Measurements from ENCODE around the gene NCOA3. TPM values are rescaled to one million over a fixed set of nuclear protein-coding genes. Genes with fewer than 3 reads are reported as not detected.

NCOA3 gene
- total RNA-seq, 6 donors from 2014 or later: 27.9 to 54.7 (median 38.9) TPM

DNA sequence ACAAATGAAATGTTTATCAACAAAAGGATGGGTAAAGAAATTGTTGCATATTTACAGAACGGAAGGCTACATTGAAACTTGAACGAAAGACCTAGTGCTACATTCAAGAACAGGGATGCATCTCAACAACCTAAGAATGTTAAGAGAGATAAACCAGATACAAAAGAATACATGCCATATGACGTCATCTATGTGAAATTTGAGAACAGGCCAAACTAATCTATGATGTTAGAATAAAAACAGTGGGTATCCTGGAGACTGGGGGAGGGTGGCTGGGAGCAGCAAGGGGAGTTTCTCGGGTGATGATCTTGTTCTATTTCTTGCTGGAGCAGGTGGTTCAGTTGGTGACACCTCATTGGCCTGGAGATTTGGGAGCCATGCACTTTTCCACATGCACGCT lies 202.1 kb downstream of the NCOA3 start:
- Histone ChIP-seq H3K4me1 (no peaks in the 10 kb centered on the region), H3K9me3 (no peaks in the 10 kb centered on the region), H3K4me3 (no peak overlapping the region), H3K27ac (no peak overlapping the region), H3K27me3 (no peaks in the 10 kb centered on the region), H3K36me3 (no peaks in the 10 kb centered on the region)
- TF ChIP-seq EP300 (IDR thresholded peaks at IDR 0.05) (no peak), POLR2AphosphoS5 (IDR thresholded peaks at IDR 0.05) (no peak), POLR2A (IDR thresholded peaks at IDR 0.05) (no peak)
- TF ChIP-seq, protein P1, sequence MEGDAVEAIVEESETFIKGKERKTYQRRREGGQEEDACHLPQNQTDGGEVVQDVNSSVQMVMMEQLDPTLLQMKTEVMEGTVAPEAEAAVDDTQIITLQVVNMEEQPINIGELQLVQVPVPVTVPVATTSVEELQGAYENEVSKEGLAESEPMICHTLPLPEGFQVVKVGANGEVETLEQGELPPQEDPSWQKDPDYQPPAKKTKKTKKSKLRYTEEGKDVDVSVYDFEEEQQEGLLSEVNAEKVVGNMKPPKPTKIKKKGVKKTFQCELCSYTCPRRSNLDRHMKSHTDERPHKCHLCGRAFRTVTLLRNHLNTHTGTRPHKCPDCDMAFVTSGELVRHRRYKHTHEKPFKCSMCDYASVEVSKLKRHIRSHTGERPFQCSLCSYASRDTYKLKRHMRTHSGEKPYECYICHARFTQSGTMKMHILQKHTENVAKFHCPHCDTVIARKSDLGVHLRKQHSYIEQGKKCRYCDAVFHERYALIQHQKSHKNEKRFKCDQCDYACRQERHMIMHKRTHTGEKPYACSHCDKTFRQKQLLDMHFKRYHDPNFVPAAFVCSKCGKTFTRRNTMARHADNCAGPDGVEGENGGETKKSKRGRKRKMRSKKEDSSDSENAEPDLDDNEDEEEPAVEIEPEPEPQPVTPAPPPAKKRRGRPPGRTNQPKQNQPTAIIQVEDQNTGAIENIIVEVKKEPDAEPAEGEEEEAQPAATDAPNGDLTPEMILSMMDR (IDR thresholded peaks at IDR 0.05): no peak
- no peak for DNase-seq
- WGBS, 2 donors: 79 to 86% methylated on average over 5 of the region's 5 CpGs
- ATAC-seq (ENCODE audit: low FRiP score in 2 of 2): no peak

- WGBS, 2 donors: 67 to 73% methylated on average over 14 to 15 of the region's 15 CpGs
- H3K27ac ChIP-seq: no peak overlapping the region
- peak; percentile 15 to 77 for ATAC-seq (ENCODE audit: low FRiP score in 2 of 2)
- H3K9me3 ChIP-seq: no peaks in the 10 kb centered on the region
- H3K4me3 ChIP-seq: no peak overlapping the region
- no peaks in the 10 kb centered on the region for H3K36me3 ChIP-seq
- no peaks in the 10 kb centered on the region for H3K4me1 ChIP-seq
- DNase-seq: no peak
- TF ChIP-seq, protein P1 (IDR thresholded peaks at IDR 0.05): no peak
- TF ChIP-seq EP300 (IDR thresholded peaks at IDR 0.05): no peak
- no peak for TF ChIP-seq POLR2A (IDR thresholded peaks at IDR 0.05)
- H3K27me3 ChIP-seq: no peaks in the 10 kb centered on the region
Measured at GRCh38 chr20:47704746-47705496, 203.2 kb downstream of the NCOA3 start.

DNA sequence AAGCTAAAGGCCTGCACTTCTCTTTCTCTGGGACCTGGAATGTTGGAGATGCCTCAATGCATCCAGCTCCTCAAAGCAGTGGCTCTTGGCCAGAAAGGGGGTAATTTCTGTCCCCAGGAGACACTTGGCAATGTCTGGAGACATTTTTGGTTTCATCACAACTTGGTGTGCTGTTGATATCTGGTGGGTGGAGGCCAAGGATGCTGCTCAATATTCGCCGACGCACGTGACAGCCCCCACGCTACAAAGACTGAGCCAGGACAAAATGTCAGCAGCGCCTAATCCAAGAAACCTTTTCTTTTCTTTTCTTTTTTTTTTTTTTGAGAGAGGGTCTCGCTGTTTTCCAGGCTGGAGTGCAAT lies 203.8 kb downstream of the NCOA3 start:
- H3K27me3 ChIP-seq: no peaks in the 10 kb centered on the region
- no peaks in the 10 kb centered on the region for H3K4me1 ChIP-seq
- H3K27ac ChIP-seq: no peak overlapping the region
- no peak overlapping the region for H3K4me3 ChIP-seq
- TF ChIP-seq, protein P1 (IDR thresholded peaks at IDR 0.05): no peak
- no peak for TF ChIP-seq EP300 (IDR thresholded peaks at IDR 0.05)
- no peak for TF ChIP-seq POLR2A (IDR thresholded peaks at IDR 0.05)
- ATAC-seq (ENCODE audit: low FRiP score in 2 of 2) (no peak), DNase-seq (no peak)
- H3K36me3 ChIP-seq: no peaks in the 10 kb centered on the region
- H3K9me3 ChIP-seq: no peaks in the 10 kb centered on the region
- 90 to 92% methylated on average over 7 of the region's 7 CpGs for WGBS, 2 donors

DNA sequence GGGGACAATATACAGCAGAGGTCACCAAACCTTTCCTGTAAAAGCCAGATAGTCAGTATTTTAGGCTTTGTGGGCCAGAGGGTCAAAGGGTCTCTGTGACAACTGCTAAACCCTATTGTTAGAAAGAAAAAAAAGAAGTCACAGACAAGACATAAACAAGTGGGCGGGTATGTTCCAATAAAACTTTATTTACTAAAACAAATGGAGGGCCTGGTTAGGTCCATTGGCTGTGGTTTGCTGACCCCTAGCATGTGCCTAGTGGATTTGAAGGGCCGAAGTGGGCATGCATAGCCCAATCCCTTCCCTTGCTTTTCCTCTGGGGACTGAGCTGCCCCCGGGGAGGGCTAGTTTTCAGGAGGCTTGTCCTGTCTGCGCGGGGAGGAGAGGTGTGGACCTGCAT lies 204.7 kb downstream of the NCOA3 start:
- H3K36me3 ChIP-seq: no peaks in the 10 kb centered on the region

More for the DNA sequence above, 204.7 kb downstream of the NCOA3 start:
- Histone ChIP-seq H3K27ac (no peak overlapping the region), H3K4me3 (no peak overlapping the region), H3K4me1 (no peaks in the 10 kb centered on the region), H3K9me3 (no peaks in the 10 kb centered on the region), H3K27me3 (no peaks in the 10 kb centered on the region)
- TF ChIP-seq POLR2AphosphoS5 (IDR thresholded peaks at IDR 0.05): no peak
- ATAC-seq (ENCODE audit: low FRiP score in 2 of 2): no peak
- 87 to 91% methylated on average over 5 of the region's 5 CpGs for WGBS, 2 donors
- DNase-seq: no peak

Small RNA genes within 50 kb of the gene (small RNA-seq; reads per million reads assigned to genes)
- 0 reads per million in 4 donors for gene RNU6-497P
- 0 reads per million in 4 donors for gene RNU6-563P

Other genes with a start within 250 kb of the NCOA3 start
- gene ZMYND8, start 145.2 kb upstream of the NCOA3 start, total RNA-seq: 100 to 1,000 TPM in 1 of 6 donors, 10 to 100 TPM in 5; 24.6 to 120 (median 51.8) TPM